Measurements from ENCODE around the gene RAB3C.
A peak's percentile ranks its signal among the peaks of the same experiment; 100 is the strongest.

The RAB3C gene

DNA sequence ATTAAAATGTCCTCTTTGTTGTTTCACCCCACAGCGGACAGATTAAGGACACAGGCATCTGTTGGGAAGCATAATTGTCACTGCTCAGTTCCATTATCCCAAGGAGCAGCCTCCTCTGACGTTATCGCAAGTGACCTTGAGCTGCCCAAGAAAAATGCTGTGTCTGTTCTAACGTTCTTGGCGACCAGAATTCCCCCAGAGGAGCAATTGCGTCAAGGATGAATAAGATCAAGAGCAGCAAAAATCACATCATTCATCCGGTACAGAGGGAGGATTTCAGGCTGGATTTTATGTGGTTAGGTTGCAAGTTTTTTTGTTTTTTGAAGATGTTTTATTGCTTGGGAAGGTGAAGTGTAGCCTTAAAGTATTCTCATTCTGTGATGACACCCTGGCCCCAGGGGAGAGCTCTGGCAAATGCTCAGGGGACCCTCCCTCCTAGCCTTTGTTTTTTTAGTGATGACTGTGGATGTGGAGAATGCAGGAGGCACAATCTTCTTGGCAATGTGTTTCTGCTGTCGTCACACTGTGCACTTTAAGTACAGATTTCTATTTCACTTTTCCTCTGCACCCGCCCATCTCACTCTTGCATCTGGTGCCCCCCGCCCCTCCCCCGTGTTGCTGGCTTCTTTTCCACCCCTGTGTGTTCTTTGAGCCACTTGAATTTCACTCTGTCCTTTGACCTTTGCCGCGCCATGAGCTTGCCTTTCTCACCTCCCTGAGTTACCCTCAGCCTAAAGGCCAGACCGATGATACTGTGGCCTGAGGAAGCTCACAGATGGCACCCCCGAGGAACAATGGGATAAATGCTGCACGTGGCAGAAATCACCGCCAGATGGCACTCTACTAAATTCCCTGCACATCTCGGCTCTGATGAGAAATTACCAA, 308.5 kb downstream of the RAB3C start:
- DNase-seq, result peak; percentile 44

GRCh38 chr5:58891971-58892343, 309.1 kb downstream of the RAB3C start:
- DNase-seq, result no peak

DNA sequence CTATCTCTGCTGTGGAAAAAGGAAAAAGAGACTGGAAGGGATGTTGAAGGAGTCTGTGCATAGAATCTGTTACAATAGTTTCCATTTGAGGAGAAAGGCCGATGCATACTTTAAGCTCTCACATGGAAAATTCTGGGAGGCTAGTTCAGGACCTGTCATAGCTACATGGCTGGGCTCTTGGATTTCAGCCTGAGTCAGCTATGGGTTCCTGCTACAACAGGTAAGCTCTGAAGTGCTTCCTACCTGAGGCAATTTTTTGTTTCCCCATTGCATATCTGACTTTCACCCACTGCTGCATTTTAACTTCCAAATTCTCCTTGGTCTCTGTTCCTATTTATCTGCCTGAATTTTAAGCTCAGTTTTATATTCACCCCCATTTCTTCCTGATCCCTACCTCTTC, 310.7 kb downstream of the RAB3C start:
- DNase-seq, result no peak

DNA sequence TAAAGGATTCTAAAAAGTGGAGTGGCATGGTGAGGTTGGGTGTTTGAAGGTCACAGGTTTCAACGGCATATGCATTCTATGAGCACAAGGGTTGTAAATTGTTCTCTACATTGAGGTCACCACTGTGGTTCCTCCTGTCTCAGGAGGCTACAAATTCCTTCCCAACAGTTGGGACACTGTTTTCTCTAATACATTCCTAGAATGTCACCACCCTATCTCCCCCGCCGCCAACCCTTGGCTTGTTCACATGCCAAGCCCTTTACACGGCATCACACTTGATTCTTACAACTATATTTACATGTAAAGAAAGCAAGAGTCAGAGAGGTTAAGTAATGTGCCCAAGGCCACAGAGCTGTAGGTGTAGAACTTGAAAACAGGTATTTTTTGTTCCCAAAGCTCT, 315.1 kb downstream of the RAB3C start:
- DNase-seq, result no peak

DNA sequence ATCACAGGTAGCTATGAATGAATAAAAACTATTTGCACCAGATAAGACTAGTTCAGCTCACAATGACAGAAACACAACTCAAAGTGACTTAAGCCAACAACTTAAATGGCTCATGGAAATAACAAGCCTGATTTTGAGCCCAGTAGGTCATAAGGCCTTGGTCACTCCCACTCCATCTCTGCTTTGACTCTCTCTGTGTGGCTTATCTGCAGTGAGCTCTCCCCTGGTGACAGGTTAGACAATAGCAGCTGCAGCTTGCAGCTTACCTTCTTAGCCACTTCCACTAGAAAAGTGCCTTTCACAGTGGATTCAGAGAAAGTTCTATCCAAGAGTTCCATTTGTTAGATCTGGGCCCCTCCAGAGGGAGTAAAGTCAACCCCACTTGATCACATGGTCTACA, 315.7 kb downstream of the RAB3C start:
- DNase-seq, result no peak

DNA sequence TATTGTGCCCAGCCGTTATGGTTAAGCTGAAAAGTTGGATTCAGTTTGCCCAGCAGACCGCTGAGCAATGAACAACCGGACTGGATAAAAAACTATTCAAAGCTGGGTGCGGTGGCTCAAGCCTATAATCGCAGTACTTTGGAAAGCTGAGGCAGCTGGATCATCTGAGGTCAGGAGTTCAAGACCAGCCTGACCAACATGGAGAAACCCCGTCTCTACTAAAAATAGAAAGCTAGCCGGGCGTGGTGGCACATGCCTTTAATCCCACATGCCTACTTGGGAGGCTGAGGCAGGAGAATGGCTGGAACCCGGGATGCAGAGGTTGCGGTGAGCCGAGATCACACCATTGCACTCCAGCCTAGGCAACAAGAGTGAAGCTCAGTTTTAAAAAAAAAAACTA, 318.4 kb downstream of the RAB3C start:
- no peak for DNase-seq

DNA sequence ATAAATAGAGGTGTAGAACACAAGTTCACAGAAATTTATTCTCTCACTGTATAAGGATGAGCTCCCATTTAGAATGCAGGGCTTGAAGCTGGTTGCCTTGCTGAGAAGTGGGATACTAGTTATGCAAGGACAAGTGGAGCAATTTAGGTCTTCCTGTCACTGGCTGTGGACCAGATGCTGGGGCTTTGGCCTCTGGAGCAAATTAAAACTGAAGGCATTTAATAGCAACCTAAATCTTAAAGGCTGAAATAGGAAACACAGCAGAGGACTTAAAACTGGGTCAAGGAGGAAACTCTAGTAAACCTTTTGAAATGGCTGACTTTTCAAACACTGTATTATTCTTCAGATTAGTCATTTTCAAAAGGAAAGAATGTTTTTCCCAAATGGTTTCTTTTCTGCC, 319.4 kb downstream of the RAB3C start:
- no peak for DNase-seq

- no peak for DNase-seq
Observed at GRCh38 chr5:58902765-58903164, 319.9 kb downstream of the RAB3C start.

DNA sequence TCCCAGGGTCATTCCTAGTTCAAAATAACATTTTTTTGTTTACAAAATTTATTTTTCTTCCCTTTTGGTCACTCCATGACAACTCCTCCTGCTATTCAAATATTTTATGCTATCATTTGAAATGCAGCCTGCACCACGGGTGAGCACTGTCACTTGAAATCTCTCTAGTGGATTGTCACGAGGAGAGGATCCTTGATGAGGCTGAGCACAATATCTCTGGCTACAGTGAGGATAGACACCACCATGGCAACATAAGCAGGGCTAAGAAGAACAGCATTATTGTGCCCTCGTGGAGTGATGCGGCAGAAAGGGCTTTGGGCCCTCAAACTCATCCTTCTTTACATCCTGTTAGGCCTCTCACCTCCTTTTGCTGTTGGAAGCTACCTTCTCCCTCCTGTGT, 321.9 kb downstream of the RAB3C start:
- no peak for DNase-seq

DNA sequence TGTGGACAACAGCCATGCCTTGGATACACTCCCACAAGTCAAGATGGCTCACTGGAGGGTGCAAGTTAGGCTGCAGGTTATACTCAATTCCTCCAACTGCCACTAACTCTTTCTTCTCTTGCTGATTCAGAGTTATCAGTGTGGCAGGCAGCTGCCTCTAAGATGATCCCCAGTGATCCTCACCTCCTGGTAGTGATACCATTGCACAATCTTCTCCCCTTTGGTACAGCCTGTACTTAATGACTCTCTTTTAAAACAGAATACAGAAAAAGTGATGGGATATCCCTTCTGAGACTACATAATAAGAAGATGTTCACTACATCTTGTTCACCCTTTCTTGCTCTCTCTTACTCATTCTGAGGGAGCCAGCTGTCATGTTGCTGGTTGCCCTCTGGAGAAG, 323.1 kb downstream of the RAB3C start:
- DNase-seq, result no peak
